ENCODE measurements around the gene KLF7.

KLF7 gene

DNA sequence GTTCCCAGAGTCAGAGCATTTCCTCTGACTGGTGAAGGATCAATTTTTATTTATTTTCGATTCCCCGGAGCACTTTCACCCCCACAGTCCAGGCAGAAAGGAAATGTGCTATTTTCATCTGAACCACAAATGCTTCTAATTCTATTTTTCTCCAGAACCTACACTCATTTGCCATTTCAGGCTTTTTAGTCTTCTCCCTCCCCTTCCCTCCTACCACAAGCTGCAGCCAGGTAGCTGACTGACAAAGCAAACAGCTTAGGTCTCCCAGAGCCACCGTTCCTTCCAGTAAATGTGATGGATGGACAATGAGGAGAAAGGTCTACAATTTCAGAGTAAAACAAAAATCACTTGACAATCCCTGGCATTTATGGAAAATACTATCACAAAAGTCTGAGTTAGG, 76.9 kb downstream of the KLF7 start:
- in situ Hi-C loops (cut with MboI; ENCODE audit: low pct_unique_long_range_greater_than_20kb, low sequenced_read_pairs, unreplicated experiment), result no loop called here
- no peak for DNase-seq (ENCODE audit: low spot score)
- no peak for TF ChIP-seq CTCF (IDR thresholded peaks at IDR 0.05; ENCODE audit: extremely low read depth, insufficient read depth, missing control alignments)

GRCh38 chr2:207088276-207088675, 77.5 kb downstream of the KLF7 start:
- no peak for DNase-seq (ENCODE audit: low spot score)
- in situ Hi-C loops (cut with MboI; ENCODE audit: low pct_unique_long_range_greater_than_20kb, low sequenced_read_pairs, unreplicated experiment), result no loop called here
- TF ChIP-seq CTCF (IDR thresholded peaks at IDR 0.05; ENCODE audit: extremely low read depth, insufficient read depth, missing control alignments), result no peak

DNA sequence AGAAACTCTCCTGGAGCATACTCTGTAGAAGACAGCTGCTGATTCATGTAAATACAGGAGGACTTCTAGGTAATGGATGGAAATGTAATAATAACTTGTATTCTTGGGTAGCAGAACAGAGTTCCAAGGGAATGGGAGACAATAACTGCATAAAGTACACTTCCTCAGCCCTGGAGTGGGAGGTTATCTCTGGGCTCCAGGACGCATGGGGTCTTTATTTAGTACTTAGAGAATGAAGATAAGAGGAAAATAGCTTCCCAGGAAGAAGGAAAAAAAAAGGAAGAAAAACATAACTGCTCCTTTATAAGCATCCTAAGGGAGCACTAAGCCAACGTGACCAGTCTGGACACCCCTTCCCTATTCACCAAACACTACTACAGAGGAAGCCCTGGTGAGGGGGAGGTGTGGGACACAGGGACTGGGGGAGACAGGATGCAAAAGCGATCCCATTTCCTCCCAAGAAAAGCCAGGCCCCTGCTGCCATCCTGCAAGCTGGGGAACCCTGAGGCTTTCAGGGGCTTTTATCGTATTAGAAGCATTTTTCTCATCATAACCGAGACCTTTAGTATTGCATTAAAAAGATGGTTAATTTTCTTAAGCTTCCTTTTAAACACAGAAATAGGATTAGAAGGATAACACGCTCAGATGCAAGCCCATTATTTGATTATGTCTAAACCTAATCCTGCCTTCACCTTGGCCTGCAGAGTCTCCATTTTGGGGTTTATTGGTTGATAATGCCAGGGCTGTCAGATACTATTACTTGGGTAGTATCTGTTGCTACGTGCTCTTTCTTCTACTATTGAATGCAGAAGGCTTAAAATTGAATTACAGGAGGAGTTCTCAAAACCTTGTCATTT, 78.5 kb downstream of the KLF7 start:
- in situ Hi-C loops (cut with MboI; ENCODE audit: low pct_unique_long_range_greater_than_20kb, low sequenced_read_pairs, unreplicated experiment), result no loop called here
- no peak for DNase-seq (ENCODE audit: low spot score)

GRCh38 chr2:207086136-207086535, 79.6 kb downstream of the KLF7 start:
- in situ Hi-C loops (cut with MboI; ENCODE audit: low pct_unique_long_range_greater_than_20kb, low sequenced_read_pairs, unreplicated experiment), result no loop called here
- DNase-seq (ENCODE audit: low spot score), result no peak
- TF ChIP-seq CTCF (IDR thresholded peaks at IDR 0.05; ENCODE audit: extremely low read depth, insufficient read depth, missing control alignments), result no peak

More for the DNA sequence above, 78.5 kb downstream of the KLF7 start:
- TF ChIP-seq CTCF (IDR thresholded peaks at IDR 0.05; ENCODE audit: extremely low read depth, insufficient read depth, missing control alignments), result no peak

- no peak for DNase-seq (ENCODE audit: low spot score)
- TF ChIP-seq CTCF (IDR thresholded peaks at IDR 0.05; ENCODE audit: extremely low read depth, insufficient read depth, missing control alignments), result no peak
- in situ Hi-C loops (cut with MboI; ENCODE audit: low pct_unique_long_range_greater_than_20kb, low sequenced_read_pairs, unreplicated experiment), result no loop called here
Measured at GRCh38 chr2:207085110-207085509, 80.6 kb downstream of the KLF7 start.

GRCh38 chr2:207083361-207084110, 82.2 kb downstream of the KLF7 start:
- no peak for DNase-seq (ENCODE audit: low spot score)
- no peak for TF ChIP-seq CTCF (IDR thresholded peaks at IDR 0.05; ENCODE audit: extremely low read depth, insufficient read depth, missing control alignments)
- in situ Hi-C loops (cut with MboI; ENCODE audit: low pct_unique_long_range_greater_than_20kb, low sequenced_read_pairs, unreplicated experiment), result no loop called here
